Lower leg skin (tissue), 4 donors: Measurements from ENCODE around the gene EEF2. TPM values are rescaled to one million over a fixed set of nuclear protein-coding genes. Genes with fewer than 3 reads are reported as not detected.

Experiments used
- DNase-seq, 2 donors: peaks; one replicate each; pipeline ENCODE4 v3.0.0-alpha.2; 2019; ENCODE audit warnings: low spot score in 2 of 2
- H3K4me3 ChIP-seq: fragments of 200-600 bp; sonication (generic); 2 replicates; pipeline ENCODE4 v1.5.1; 2017; ENCODE audit warnings: mild to moderate bottlenecking, low read depth; ENCODE audit not compliant: poor library complexity, severe bottlenecking
- CTCF ChIP-seq, 3 donors: fragments of 450-650 bp; IDR thresholded peaks; one replicate each; pipeline ENCODE4 v1.5.1; 2016; ENCODE audit warnings: antibody characterized with exemption in 3 of 3, mild to moderate bottlenecking in 3 of 3, moderate library complexity in 2 of 3
- POLR2A ChIP-seq, 2 donors: fragments of 450-650 bp; IDR thresholded peaks; one replicate each; pipeline ENCODE4 v1.6.1; 2016 to 2017; ENCODE audit warnings: antibody characterized with exemption in 2 of 2, mild to moderate bottlenecking in 1 of 2, moderate library complexity in 1 of 2
- WGBS, 2 donors: methylation state at CpG; one replicate each; pipeline ENCODE4 v1.1.5; 2018; 5-methylcytosine and 5-hydroxymethylcytosine counted together
- intact Hi-C: fragments of 100-400 bp; cut with DNase I; formaldehyde crosslinking; loops from one replicate; pipeline ENCODE4 v1.15.0; 2023; ENCODE audit warnings: low total_unique reads
- total RNA-seq, 4 donors: library from RNA; depleted of rRNA; stranded (reverse); fragments of >200 nt; gene quantifications; one replicate each; pipeline ENCODE4 v1.1.0, GENCODE V29; 2016

EEF2 gene
- total RNA-seq, 4 donors from 2014 or later = 2,068 to 2,517 (median 2,443) TPM

GRCh38 chr19:4030981-4031380 is 45.7 kb upstream of the EEF2 start:
- no peak for TF ChIP-seq CTCF (IDR thresholded peaks at IDR 0.05)
- no peak for TF ChIP-seq POLR2A (IDR thresholded peaks at IDR 0.05)
- WGBS, 2 donors = 79% methylated on average over 4 to 9 of the region's 9 CpGs
- H3K4me3 ChIP-seq = no peak overlapping the region
- DNase-seq = no peak
- intact Hi-C loops = no loop called here

GRCh38 chr19:4030552-4030951 is 45.3 kb upstream of the EEF2 start:
- no peak for TF ChIP-seq POLR2A (IDR thresholded peaks at IDR 0.05)
- TF ChIP-seq CTCF (IDR thresholded peaks at IDR 0.05) = no peak
- no peak overlapping the region for H3K4me3 ChIP-seq
- intact Hi-C loops = no loop called here
- no peak for DNase-seq
- 94 to 97% methylated on average over 6 of the region's 6 CpGs for WGBS, 2 donors

- TF ChIP-seq POLR2A (IDR thresholded peaks at IDR 0.05) (no peak), CTCF (IDR thresholded peaks at IDR 0.05) (no peak)
- no peak overlapping the region for H3K4me3 ChIP-seq
- DNase-seq = no peak
- intact Hi-C loops = no loop called here
- 92 to 95% methylated on average over 17 to 18 of the region's 18 CpGs for WGBS, 2 donors
These were observed 44.0 kb upstream of the EEF2 start for GRCh38 chr19:4029247-4029614.

- intact Hi-C loops = no loop called here
- peak in 1 of 2 donors; percentile 74 for DNase-seq
- H3K4me3 ChIP-seq = no peak overlapping the region
- 91 to 92% methylated on average over 43 to 45 of the region's 48 CpGs for WGBS, 2 donors
- TF ChIP-seq CTCF (IDR thresholded peaks at IDR 0.05) (no peak), POLR2A (IDR thresholded peaks at IDR 0.05) (no peak)
These were observed 43.3 kb upstream of the EEF2 start for GRCh38 chr19:4028334-4029246.

- TF ChIP-seq POLR2A (IDR thresholded peaks at IDR 0.05) = no peak
- no peak for TF ChIP-seq CTCF (IDR thresholded peaks at IDR 0.05)
- intact Hi-C loops = no loop called here
- no peak for DNase-seq
- H3K4me3 ChIP-seq = no peak overlapping the region
- WGBS, 2 donors = 90 to 93% methylated on average over 16 of the region's 16 CpGs
These were observed 41.9 kb upstream of the EEF2 start for GRCh38 chr19:4027146-4027545.
